HFF-Myc (cell line): ENCODE measurements around the gene CNTN5.

Experiments
- DNase-seq: peaks from one replicate; pipeline ENCODE4 v3.0.0-alpha.2; 2011; ENCODE audit warnings: low read depth; ENCODE audit errors: extremely low read depth
- H3K4me3 ChIP-seq: replicated peaks from 2 replicates; pipeline ENCODE4 v1.5.1; 2011; ENCODE audit warnings: low read depth, mild to moderate bottlenecking, control low read depth, low read length
- CTCF ChIP-seq: IDR thresholded peaks from 2 replicates; pipeline ENCODE4 v1.5.1; 2012; ENCODE audit warnings: mild to moderate bottlenecking, low read depth, low read length, control low read depth; ENCODE audit errors: missing control alignments

CNTN5 gene

GRCh38 chr11:99229544-99229943 is 208.8 kb downstream of the CNTN5 start:
- no peak for TF ChIP-seq CTCF
- no peak for DNase-seq
- H3K4me3 ChIP-seq = no peak overlapping the region

- no peak for DNase-seq
- H3K4me3 ChIP-seq = no peak overlapping the region
- TF ChIP-seq CTCF = no peak
Observed at GRCh38 chr11:99234534-99234933, 213.8 kb downstream of the CNTN5 start.

GRCh38 chr11:99238401-99238800 is 217.7 kb downstream of the CNTN5 start:
- no peak overlapping the region for H3K4me3 ChIP-seq
- no peak for TF ChIP-seq CTCF
- no peak for DNase-seq

- no peak for TF ChIP-seq CTCF
- no peak for DNase-seq
- no peak overlapping the region for H3K4me3 ChIP-seq
Observed at GRCh38 chr11:99240192-99241030, 219.7 kb downstream of the CNTN5 start.

- DNase-seq = no peak
Observed at GRCh38 chr11:99241066-99241465, 220.3 kb downstream of the CNTN5 start.

GRCh38 chr11:99244613-99245012 is 223.9 kb downstream of the CNTN5 start:
- H3K4me3 ChIP-seq = no peak overlapping the region
- TF ChIP-seq CTCF = no peak
- no peak for DNase-seq

More at GRCh38 chr11:99241066-99241465, 220.3 kb downstream of the CNTN5 start:
- H3K4me3 ChIP-seq = no peak overlapping the region
- TF ChIP-seq CTCF = no peak
